OCI-LY7 (cell line): ENCODE results near the gene AFF3. TPM values are rescaled to one million over a fixed set of nuclear protein-coding genes. Genes with fewer than 3 reads are reported as not detected.

Experiments
- BruUV-seq: library from RNA; stranded (reverse); fragments of 400-500 nt; replicated peaks from 2 replicates; lab custom pipeline; 2021; lab: Mats Ljungman, UMichigan
- CTCF ChIA-PET: fragments of 300-600 bp; sonication (Branson Sonifier 250); formaldehyde crosslinking; loops from one replicate; lab custom pipeline; 2022; ENCODE audit warnings: antibody characterized with exemption; ENCODE audit not compliant: unreplicated experiment; lab: Charles Lee
- POLR2A ChIA-PET: fragments of 300-600 bp; sonication (Branson Sonifier 250); formaldehyde crosslinking; loops from one replicate; lab custom pipeline; 2022; ENCODE audit warnings: antibody characterized with exemption; lab: Charles Lee
- DNase-seq: peaks from one replicate; pipeline ENCODE4 v3.0.0-alpha.2; 2015; ENCODE audit warnings: low spot score
- H2AFZ ChIP-seq: fragments of 200-600 bp; sonication (generic), shearing (Covaris generic); 2 replicates; pipeline ENCODE4 v1.6.1; 2014; ENCODE audit warnings: mild to moderate bottlenecking, antibody characterized with exemption, low read length, moderate library complexity
- H3K27ac ChIP-seq: fragments of 200-600 bp; sonication (generic); 2 replicates; pipeline ENCODE4 v1.5.1; 2014; ENCODE audit warnings: mixed run types, low read depth, mild to moderate bottlenecking, moderate library complexity, low read length, inconsistent platforms; ENCODE audit not compliant: poor library complexity, severe bottlenecking
- H3K36me3 ChIP-seq: fragments of 200-600 bp; sonication (generic); 2 replicates; pipeline ENCODE4 v1.6.1; 2014; ENCODE audit warnings: mild to moderate bottlenecking, antibody characterized with exemption, low read length, moderate library complexity, mixed read lengths; ENCODE audit not compliant: insufficient read depth
- H3K4me1 ChIP-seq: fragments of 200-600 bp; sonication (generic); 2 replicates; pipeline ENCODE4 v1.5.1; 2014; ENCODE audit warnings: mild to moderate bottlenecking, low read length; ENCODE audit not compliant: insufficient read depth, poor library complexity, severe bottlenecking
- H3K4me2 ChIP-seq: fragments of 200-600 bp; sonication (generic); 2 replicates; pipeline ENCODE4 v1.6.1; 2014; ENCODE audit warnings: mild to moderate bottlenecking, low read length
- H3K4me3 ChIP-seq: fragments of 200-600 bp; sonication (generic); 2 replicates; pipeline ENCODE4 v1.5.1; 2014; ENCODE audit warnings: mild to moderate bottlenecking, low read depth, low read length; ENCODE audit not compliant: poor library complexity, severe bottlenecking
- H3K79me2 ChIP-seq: fragments of 200-600 bp; sonication (generic); 2 replicates; pipeline ENCODE4 v1.6.1; 2016; ENCODE audit warnings: low read depth, mild to moderate bottlenecking, low read length, moderate library complexity, mixed read lengths; ENCODE audit not compliant: insufficient read depth
- H3K9me2 ChIP-seq: fragments of 200-600 bp; sonication (generic); 2 replicates; pipeline ENCODE4 v1.6.1; 2016; ENCODE audit warnings: mild to moderate bottlenecking, low read length, mixed read lengths; ENCODE audit not compliant: insufficient read depth
- H3K9me3 ChIP-seq: fragments of 200-600 bp; sonication (generic); 2 replicates; pipeline ENCODE4 v1.6.1; 2014; ENCODE audit warnings: mild to moderate bottlenecking, mixed run types, low read length, mixed read lengths
- H4K20me1 ChIP-seq: fragments of 200-600 bp; sonication (generic); 2 replicates; pipeline ENCODE4 v1.6.1; 2014; ENCODE audit warnings: mild to moderate bottlenecking, antibody characterized with exemption, low read length, moderate library complexity, mixed read lengths; ENCODE audit not compliant: insufficient read depth
- CTCF ChIP-seq: fragments of 200-600 bp; sonication (generic); conservative IDR thresholded peaks from 2 replicates; pipeline ENCODE4 v1.5.1; 2014; ENCODE audit warnings: mild to moderate bottlenecking, antibody characterized with exemption, low read length, moderate library complexity, mixed read lengths
- EZH2phosphoT487 ChIP-seq: fragments of 200-600 bp; sonication (generic); IDR thresholded peaks from 2 replicates; pipeline ENCODE4 v1.6.1; 2018; ENCODE audit warnings: low read depth, borderline replicate concordance, mild to moderate bottlenecking, mixed run types, antibody characterized with exemption, low read length, moderate library complexity, mixed read lengths
- intact Hi-C: fragments of 100-400 bp; cut with micrococcal nuclease; formaldehyde crosslinking; loops from one replicate; pipeline ENCODE4 v1.10.0; 2022; ENCODE audit not compliant: unreplicated experiment
- total RNA-seq, 2 experiments: library from RNA; depleted of rRNA in 1 of 2; stranded (reverse); fragments of >200 nt in 1 of 2; shearing (Covaris generic) in 1 of 2; gene quantifications; 2 replicates each; pipeline ENCODE4 v1.2.3, GENCODE V29; 2014 to 2022

The AFF3 gene
- total RNA-seq, 2 experiments from 2014 or later = 131 to 133 TPM

GRCh38 chr2:99611034-99611433 is 531.4 kb downstream of the AFF3 start:
- Histone ChIP-seq H3K4me3 (no peak overlapping the region), H3K9me2 (no peaks in the 10 kb centered on the region), H3K27ac (no peak overlapping the region), H3K4me1 (peaks cover 12% of the 10 kb centered on the region), H4K20me1 (no peaks in the 10 kb centered on the region), H3K4me2 (no peak overlapping the region), H2AFZ (no peak overlapping the region), H3K9me3 (no peaks in the 10 kb centered on the region), H3K36me3 (peaks cover 3% of the 10 kb centered on the region; the same call in 1 of the 2 replicates), H3K79me2 (no peaks in the 10 kb centered on the region)
- CTCF ChIA-PET = no interaction called here
- no peak for TF ChIP-seq EZH2phosphoT487
- TF ChIP-seq CTCF = no peak
- DNase-seq = no peak
- POLR2A ChIA-PET = interaction anchor here (0.5 to 0.9 kb wide), 3 partner anchors 32 to 61 kb away, joined by 3 to 5 read pairs (median 3); no protein-coding TSS in a partner anchor
- intact Hi-C loops = no loop called here
- BruUV-seq = no TSS peak

- no peak overlapping the region for H3K4me2 ChIP-seq
- TF ChIP-seq CTCF (no peak), EZH2phosphoT487 (no peak)
- no peak overlapping the region for H3K4me3 ChIP-seq
- BruUV-seq = no TSS peak
- H3K27ac ChIP-seq = no peak overlapping the region
- no peak overlapping the region for H2AFZ ChIP-seq
- no peaks in the 10 kb centered on the region for H3K79me2 ChIP-seq
- intact Hi-C loops = no loop called here
- H3K9me3 ChIP-seq = no peaks in the 10 kb centered on the region
- CTCF ChIA-PET = no interaction called here
- H3K36me3 ChIP-seq = no peaks in the 10 kb centered on the region
- no peak for DNase-seq
- no peaks in the 10 kb centered on the region for H4K20me1 ChIP-seq
- H3K4me1 ChIP-seq = peaks cover 12% of the 10 kb centered on the region
- no peaks in the 10 kb centered on the region for H3K9me2 ChIP-seq
- POLR2A ChIA-PET = interaction anchor here (0.6 kb wide), 1 partner anchor 47 kb away, joined by 5 read pairs; no protein-coding TSS in a partner anchor
Measured at GRCh38 chr2:99609851-99610381, 532.5 kb downstream of the AFF3 start.

- CTCF ChIA-PET = no interaction called here
- BruUV-seq = no TSS peak
Measured at GRCh38 chr2:99608861-99609260, 533.5 kb downstream of the AFF3 start.

More at GRCh38 chr2:99608861-99609260, 533.5 kb downstream of the AFF3 start:
- DNase-seq = no peak
- POLR2A ChIA-PET = no interaction called here
- H3K4me1 ChIP-seq = peaks cover 12% of the 10 kb centered on the region
- intact Hi-C loops = no loop called here
- no peaks in the 10 kb centered on the region for H3K9me2 ChIP-seq
- H3K4me3 ChIP-seq = no peak overlapping the region
- H3K36me3 ChIP-seq = no peaks in the 10 kb centered on the region
- TF ChIP-seq CTCF (no peak), EZH2phosphoT487 (no peak)
- no peak overlapping the region for H3K4me2 ChIP-seq
- no peaks in the 10 kb centered on the region for H4K20me1 ChIP-seq
- H2AFZ ChIP-seq = no peak overlapping the region
- no peak overlapping the region for H3K27ac ChIP-seq
- no peaks in the 10 kb centered on the region for H3K79me2 ChIP-seq
- H3K9me3 ChIP-seq = no peaks in the 10 kb centered on the region
